ENCODE measurements around the gene HDAC9. TPM values are rescaled to one million over a fixed set of nuclear protein-coding genes. Genes with fewer than 3 reads are reported as not detected.

The HDAC9 gene
- total RNA-seq, 2 experiments from 2014 or later: 0.14 to 0.72 TPM

DNA sequence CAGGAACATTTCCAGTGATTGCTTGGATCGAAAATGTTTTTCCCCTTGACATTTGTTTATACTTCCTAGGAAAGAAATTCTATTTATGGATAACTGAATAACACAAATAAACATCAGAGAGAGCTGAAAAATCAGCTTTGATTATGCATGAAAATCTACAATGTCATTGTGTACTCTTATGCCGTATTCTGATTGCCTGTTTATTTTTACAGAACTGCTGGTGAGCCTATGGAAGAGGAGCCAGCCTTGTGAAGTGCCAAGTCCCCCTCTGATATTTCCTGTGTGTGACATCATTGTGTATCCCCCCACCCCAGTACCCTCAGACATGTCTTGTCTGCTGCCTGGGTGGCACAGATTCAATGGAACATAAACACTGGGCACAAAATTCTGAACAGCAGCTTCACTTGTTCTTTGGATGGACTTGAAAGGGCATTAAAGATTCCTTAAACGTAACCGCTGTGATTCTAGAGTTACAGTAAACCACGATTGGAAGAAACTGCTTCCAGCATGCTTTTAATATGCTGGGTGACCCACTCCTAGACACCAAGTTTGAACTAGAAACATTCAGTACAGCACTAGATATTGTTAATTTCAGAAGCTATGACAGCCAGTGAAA, 500.4 kb downstream of the HDAC9 start:
- no peaks in the 10 kb centered on the region for H3K27me3 Mint-ChIP-seq
- no peaks in the 10 kb centered on the region for H3K4me1 Mint-ChIP-seq
- H3K27ac Mint-ChIP-seq: no peak overlapping the region
- DNase-seq: no peak
- H3K9me3 Mint-ChIP-seq: peaks cover 1% of the 10 kb centered on the region
- no peak overlapping the region for H3K4me3 Mint-ChIP-seq
- H3K36me3 Mint-ChIP-seq: no peaks in the 10 kb centered on the region

DNA sequence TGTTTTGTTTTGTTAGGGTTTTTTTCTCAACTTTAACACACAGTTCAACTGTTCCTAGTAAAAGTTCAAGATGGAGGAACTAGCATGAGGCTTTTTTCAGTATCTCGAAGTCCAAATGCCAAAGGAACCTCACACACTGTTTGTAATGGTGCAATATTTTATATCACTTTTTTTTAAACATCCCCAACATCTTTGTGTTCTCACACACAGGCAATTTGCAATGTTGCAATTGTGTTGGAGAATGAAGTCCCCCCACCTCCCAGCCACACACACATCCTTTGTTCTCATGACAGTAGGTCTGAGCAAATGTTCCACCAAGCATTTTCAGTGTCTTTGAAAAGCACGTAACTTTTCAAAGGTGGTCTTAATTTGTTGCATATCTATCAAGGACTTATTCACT, 501.0 kb downstream of the HDAC9 start:
- H3K27ac Mint-ChIP-seq: no peak overlapping the region
- H3K27me3 Mint-ChIP-seq: no peaks in the 10 kb centered on the region
- no peak overlapping the region for H3K4me3 Mint-ChIP-seq
- no peaks in the 10 kb centered on the region for H3K4me1 Mint-ChIP-seq
- H3K36me3 Mint-ChIP-seq: no peaks in the 10 kb centered on the region
- no peak for DNase-seq
- H3K9me3 Mint-ChIP-seq: no peaks in the 10 kb centered on the region

DNA sequence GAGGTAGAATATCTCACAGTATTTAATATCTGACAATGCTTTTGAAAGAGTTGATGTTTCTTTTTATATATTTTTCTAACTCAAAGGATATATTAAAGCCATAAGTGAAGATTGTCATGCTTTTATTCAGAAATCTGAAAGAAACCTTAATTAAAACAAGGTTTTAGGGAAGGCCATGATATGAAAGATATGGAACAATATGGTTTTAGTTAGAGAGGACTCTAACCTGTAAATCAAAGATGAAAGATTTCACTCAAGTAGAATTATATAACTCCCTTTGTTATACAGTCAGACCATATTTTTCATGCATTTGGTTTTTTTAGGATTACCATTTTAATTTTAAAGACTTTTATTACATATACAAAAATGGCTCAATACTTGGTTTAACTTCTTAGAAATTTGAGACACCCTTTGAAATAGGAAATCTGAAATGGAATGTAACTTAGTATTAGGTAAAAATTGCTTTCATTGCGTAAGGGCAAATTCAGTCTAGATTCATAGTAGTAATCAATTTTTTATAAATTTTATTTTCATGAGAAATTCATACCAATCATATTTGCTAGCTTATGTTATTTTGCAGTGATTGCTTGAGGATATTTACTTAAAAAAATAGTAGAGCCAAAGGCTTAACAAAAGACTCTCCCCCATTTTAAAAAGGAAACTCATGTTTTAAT, 502.1 kb downstream of the HDAC9 start:
- Mint-ChIP-seq H3K9me3 (no peaks in the 10 kb centered on the region), H3K4me3 (no peak overlapping the region), H3K27me3 (no peaks in the 10 kb centered on the region), H3K4me1 (no peaks in the 10 kb centered on the region), H3K36me3 (no peaks in the 10 kb centered on the region), H3K27ac (no peak overlapping the region)
- DNase-seq: no peak

DNA sequence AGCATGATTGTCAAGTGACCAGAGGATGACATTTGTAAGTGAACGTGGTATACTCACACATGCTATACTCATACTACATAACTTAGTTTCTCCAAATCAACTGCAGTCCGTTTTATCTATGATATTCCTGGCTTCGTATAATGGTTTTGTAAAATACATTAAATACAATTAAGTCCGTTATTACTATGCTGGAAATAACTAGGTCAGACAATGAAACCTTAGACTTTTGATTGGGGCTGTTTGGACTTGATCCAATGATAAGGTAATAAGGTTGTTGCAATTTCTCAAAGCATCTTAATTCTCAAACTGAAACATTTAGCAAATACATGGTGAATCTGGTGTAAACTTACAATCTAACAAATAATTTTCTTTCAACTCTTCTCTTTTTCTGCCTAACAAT, 504.9 kb downstream of the HDAC9 start:
- Mint-ChIP-seq H3K9me3 (peaks cover 1% of the 10 kb centered on the region), H3K4me3 (no peak overlapping the region), H3K4me1 (no peaks in the 10 kb centered on the region), H3K36me3 (no peaks in the 10 kb centered on the region), H3K27ac (no peak overlapping the region), H3K27me3 (no peaks in the 10 kb centered on the region)
- no peak for DNase-seq

DNA sequence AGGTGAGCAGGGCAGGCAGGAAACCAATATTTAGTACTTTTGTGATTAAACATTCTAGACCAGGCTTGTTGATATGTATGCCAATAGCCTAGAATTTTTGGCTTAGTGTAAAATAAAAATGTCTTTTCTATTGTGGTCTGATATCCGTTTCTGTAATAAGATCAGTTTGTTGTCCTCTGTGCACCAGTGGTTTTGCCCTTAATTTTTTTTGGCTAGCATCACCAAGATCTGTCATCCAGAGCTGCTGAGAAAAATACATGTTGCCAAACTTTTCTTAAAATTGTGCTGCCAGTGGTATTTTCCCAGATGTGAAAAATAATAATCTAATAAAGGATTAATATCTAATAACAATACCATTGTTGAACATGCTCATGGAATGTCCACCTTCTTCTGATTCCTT, 506.3 kb downstream of the HDAC9 start:
- DNase-seq: no peak
- Mint-ChIP-seq H3K4me3 (no peak overlapping the region), H3K9me3 (peaks cover 1% of the 10 kb centered on the region), H3K27ac (no peak overlapping the region), H3K4me1 (no peaks in the 10 kb centered on the region), H3K27me3 (no peaks in the 10 kb centered on the region), H3K36me3 (no peaks in the 10 kb centered on the region)

DNA sequence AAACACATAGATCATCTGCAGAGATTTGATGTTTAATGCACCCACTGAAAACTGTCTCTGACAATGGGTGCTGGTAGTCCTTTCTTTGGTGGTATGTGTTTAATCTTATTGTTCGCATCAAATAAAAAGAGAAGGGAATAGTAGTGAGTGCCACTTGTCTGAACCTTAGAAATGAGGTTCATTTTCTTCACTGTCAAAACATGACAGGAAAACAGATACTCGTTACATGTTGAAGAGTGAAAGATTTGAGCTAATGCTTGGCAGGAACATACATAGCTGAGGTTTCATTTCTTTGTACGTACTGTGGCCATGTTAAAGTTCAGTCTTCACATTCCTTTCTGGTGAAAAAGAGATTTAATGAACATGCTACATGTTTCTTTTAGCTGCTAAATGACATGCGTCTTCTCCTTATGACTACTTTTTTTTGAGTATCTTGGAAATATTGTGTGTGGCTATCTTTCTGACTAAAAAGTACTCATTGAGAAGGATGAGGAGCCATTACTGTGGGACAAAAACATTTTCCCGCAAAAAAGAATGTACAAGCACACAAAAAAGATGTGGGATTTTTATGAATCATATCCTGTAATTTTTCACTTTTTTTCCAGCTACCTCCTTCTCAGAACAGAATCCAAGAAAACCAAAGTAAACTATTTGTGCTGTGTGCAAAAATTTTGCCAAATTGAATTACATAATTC, 513.8 kb downstream of the HDAC9 start:
- no peaks in the 10 kb centered on the region for H3K27me3 Mint-ChIP-seq
- H3K9me3 Mint-ChIP-seq: peaks cover 3% of the 10 kb centered on the region
- H3K4me3 Mint-ChIP-seq: no peak overlapping the region
- H3K36me3 Mint-ChIP-seq: no peaks in the 10 kb centered on the region
- H3K4me1 Mint-ChIP-seq: no peaks in the 10 kb centered on the region
- no peak overlapping the region for H3K27ac Mint-ChIP-seq
- no peak for DNase-seq

DNA sequence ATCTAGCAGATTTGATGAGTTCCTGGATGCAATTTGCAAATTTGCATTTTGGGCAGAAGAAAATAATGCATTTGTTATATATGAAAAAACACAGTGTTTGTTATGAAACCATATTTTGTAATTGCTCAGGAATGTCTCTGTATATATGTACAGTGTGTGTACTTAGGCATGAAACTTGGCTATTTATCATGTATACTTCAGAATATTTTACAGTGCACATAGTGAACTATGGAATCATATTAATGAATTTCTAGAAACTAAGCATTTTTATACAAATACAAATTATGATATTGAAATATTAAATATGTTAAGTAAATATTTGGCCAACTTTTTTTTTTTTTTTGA, 514.4 kb downstream of the HDAC9 start:
- no peaks in the 10 kb centered on the region for H3K36me3 Mint-ChIP-seq
- H3K27me3 Mint-ChIP-seq: no peaks in the 10 kb centered on the region
- no peak overlapping the region for H3K27ac Mint-ChIP-seq
- H3K9me3 Mint-ChIP-seq: peaks cover 3% of the 10 kb centered on the region
- no peak overlapping the region for H3K4me3 Mint-ChIP-seq
- no peaks in the 10 kb centered on the region for H3K4me1 Mint-ChIP-seq
- DNase-seq: no peak

DNA sequence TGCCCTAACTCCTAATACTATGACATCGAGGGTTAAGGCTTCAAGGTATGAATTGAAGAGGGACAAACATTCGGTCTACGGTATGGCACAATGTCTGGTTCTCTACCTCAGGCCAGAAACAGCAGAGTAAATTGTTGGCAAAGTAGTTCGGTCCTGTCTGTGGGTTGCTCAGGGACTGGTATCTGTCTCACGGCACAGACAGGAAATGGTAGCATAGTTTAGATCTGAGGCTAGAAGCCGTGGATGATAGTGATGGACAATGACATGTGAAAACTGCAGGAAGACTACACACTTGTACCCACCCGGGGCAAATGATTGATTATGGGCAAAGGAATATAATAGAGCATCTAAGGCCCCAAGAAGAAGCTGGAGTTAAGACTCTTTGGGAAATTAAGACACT, 515.7 kb downstream of the HDAC9 start:
- no peak for DNase-seq
- Mint-ChIP-seq H3K4me3 (no peak overlapping the region), H3K27ac (no peak overlapping the region), H3K27me3 (no peaks in the 10 kb centered on the region), H3K4me1 (no peaks in the 10 kb centered on the region), H3K36me3 (no peaks in the 10 kb centered on the region), H3K9me3 (peaks cover 3% of the 10 kb centered on the region)

DNA sequence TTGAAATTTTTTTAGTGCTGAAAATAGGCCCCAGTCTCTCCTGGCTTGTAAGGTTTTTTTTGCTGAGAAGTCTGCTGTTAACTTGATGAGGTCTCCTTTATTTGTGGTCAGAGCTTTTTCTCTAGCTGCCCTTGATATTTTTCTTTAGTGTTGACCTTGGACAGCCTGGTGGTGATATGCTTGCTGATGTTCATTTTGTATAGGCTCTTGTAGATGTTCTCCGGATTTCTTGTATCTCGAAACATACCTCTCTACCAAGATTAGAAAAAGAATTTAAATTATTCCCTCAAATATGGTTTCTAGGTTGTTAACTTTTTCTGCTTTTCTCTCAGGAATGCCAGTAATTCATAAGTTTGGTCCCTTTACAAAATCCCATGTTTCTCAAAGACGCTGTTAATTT, 519.5 kb downstream of the HDAC9 start:
- no peak overlapping the region for H3K4me3 Mint-ChIP-seq
- no peak for DNase-seq
- peaks cover 8% of the 10 kb centered on the region for H3K9me3 Mint-ChIP-seq
- H3K4me1 Mint-ChIP-seq: no peaks in the 10 kb centered on the region
- H3K27ac Mint-ChIP-seq: no peak overlapping the region
- no peaks in the 10 kb centered on the region for H3K36me3 Mint-ChIP-seq
- H3K27me3 Mint-ChIP-seq: no peaks in the 10 kb centered on the region

DNA sequence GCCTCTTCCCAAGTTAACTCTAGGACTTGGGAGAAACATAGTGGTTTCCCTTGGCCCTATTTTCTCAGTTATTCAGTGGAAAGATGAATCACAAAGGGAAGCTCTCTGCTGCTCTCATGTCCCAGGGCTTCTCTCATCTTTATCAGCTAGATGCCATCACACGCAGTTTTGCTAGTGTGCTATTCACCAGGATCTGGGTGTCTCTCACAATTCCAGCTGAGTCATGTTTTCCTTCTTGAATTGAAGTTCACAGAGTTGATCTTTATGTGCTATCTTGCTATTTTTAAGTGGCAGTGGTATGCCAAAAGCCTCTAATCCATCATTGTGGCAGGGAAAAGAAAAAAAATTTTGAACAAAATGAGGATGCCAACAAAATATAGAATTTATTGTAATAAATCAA, 520.6 kb downstream of the HDAC9 start:
- no peak overlapping the region for H3K4me3 Mint-ChIP-seq
- no peaks in the 10 kb centered on the region for H3K4me1 Mint-ChIP-seq
- H3K36me3 Mint-ChIP-seq: no peaks in the 10 kb centered on the region
- no peaks in the 10 kb centered on the region for H3K27me3 Mint-ChIP-seq
- no peak overlapping the region for H3K27ac Mint-ChIP-seq
- DNase-seq: no peak
- peaks cover 8% of the 10 kb centered on the region for H3K9me3 Mint-ChIP-seq

DNA sequence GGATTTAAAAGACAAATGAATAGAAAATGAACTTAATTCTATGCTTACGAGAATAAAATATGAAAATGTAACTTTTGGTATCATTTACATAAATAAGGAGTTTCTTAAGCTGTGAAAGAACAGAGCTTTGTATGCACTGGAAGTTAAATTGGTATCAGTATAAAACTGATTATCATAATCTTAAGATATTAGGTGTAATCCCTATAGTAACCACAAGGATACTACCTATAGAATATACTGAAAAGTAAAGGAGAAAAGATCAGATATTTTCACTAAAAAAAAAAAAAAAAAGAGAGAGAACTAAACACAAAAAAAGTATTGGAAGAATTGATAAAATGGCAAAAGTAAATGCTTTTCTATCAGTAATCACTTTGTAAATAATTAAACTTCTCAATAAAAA, 521.8 kb downstream of the HDAC9 start:
- peaks cover 8% of the 10 kb centered on the region for H3K9me3 Mint-ChIP-seq
- DNase-seq: no peak
- H3K27ac Mint-ChIP-seq: no peak overlapping the region
- no peaks in the 10 kb centered on the region for H3K36me3 Mint-ChIP-seq
- H3K4me1 Mint-ChIP-seq: no peaks in the 10 kb centered on the region
- H3K4me3 Mint-ChIP-seq: no peak overlapping the region
- no peaks in the 10 kb centered on the region for H3K27me3 Mint-ChIP-seq

DNA sequence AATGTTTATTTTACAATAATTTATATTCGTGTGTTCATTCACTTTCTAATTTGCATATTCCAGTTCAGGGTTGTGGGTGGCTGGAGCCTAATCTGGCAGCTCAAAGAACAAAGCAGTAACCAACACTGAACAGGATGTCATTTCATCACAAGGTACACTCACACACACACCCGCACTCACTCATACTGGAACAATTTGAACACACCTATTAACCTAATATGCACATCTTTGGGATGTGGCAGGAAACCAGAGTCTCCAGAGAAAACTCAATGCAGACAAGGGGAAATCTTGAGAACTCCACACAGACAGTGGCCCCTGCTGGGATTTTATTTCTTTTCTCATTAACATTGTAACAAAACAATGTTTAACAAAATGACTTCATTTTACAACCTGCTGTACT, 524.5 kb downstream of the HDAC9 start:
- Mint-ChIP-seq H3K4me3 (no peak overlapping the region), H3K27ac (no peak overlapping the region), H3K4me1 (no peaks in the 10 kb centered on the region), H3K9me3 (peaks cover 8% of the 10 kb centered on the region), H3K36me3 (no peaks in the 10 kb centered on the region), H3K27me3 (no peaks in the 10 kb centered on the region)
- no peak for DNase-seq

DNA sequence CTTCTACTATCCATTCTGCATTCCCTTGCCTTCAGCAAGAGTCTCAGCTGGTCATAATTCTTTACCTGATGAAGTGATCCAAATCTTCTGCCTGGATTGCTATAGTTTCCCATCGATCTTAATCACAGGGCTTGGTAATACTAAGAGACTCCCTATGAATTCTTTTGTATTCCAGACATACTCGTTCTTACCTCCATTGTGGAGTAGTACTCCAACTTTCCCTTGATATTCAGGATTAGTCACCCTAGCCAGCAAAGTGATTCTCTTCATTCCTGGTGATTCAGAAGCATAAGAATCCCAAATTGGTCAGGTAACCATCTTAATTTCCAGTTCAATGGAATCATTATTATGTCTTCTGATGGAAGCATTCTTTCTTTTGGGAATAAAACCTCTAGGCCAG, 525.2 kb downstream of the HDAC9 start:
- H3K4me3 Mint-ChIP-seq: no peak overlapping the region
- DNase-seq: no peak
- no peaks in the 10 kb centered on the region for H3K4me1 Mint-ChIP-seq

DNA sequence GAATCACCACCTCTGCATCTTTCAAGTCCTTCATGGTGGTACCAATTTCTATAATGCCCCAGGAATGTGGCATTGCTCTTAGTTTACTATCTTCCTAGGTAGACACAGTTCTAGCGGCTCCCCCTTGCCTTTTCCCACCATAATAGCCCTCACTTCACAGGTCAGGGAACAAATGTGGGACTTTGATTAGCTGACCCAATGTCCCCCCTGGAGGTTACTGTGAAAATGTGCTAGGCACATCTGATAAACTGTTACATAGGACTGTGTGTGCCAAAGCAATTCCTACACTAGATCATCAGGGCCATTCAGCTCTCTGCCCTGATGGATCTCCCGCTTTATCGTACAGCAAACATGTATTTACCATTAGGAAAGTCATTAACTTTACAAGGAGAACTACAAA, 527.9 kb downstream of the HDAC9 start:
- H3K9me3 Mint-ChIP-seq: peaks cover 2% of the 10 kb centered on the region
- H3K4me1 Mint-ChIP-seq: no peaks in the 10 kb centered on the region
- no peaks in the 10 kb centered on the region for H3K36me3 Mint-ChIP-seq
- no peak for DNase-seq
- no peaks in the 10 kb centered on the region for H3K27me3 Mint-ChIP-seq
- no peak overlapping the region for H3K4me3 Mint-ChIP-seq
- H3K27ac Mint-ChIP-seq: no peak overlapping the region

More for the DNA sequence above, 525.2 kb downstream of the HDAC9 start:
- H3K27me3 Mint-ChIP-seq: no peaks in the 10 kb centered on the region
- no peaks in the 10 kb centered on the region for H3K36me3 Mint-ChIP-seq
- peaks cover 8% of the 10 kb centered on the region for H3K9me3 Mint-ChIP-seq
- H3K27ac Mint-ChIP-seq: no peak overlapping the region

DNA sequence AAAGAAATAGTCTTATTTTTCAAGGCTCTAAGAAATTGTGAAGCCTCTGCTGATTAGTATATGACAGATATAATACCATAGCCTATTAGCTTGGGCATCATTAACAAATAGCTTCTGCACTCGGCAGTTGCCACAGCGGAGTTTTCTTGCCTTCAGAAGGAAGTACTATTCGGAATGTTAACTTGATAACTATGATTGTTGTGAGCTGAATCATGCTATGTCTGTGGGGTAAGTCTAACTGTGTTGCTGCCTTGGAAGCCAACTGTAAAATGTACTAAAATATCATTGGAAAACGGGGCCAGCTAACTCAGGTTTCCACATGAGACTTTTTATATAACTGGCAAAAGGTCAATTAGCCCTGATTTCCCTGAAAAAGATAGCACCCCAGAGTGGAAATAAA, 528.7 kb downstream of the HDAC9 start:
- Mint-ChIP-seq H3K4me3 (no peak overlapping the region), H3K27me3 (no peaks in the 10 kb centered on the region), H3K27ac (no peak overlapping the region), H3K4me1 (no peaks in the 10 kb centered on the region), H3K9me3 (peaks cover 2% of the 10 kb centered on the region), H3K36me3 (no peaks in the 10 kb centered on the region)
- no peak for DNase-seq

DNA sequence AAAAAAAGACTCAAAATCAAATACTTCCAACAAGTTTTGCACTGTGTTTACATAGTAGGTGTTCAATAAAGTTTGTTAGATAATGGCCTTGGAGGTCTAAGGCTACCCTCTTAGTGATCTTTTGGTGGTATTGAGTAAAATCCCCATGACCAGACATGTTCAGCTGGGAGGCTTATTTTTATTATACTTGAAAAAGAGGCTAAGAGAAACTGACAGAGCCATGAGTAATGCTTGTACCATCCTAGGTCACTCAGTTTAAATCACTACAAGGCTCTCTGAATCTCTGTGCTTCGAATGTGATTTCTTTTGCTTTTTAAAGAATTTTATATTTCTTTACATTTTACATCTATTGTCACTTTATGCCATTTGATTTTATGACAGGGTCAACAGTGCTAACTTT, 531.3 kb downstream of the HDAC9 start:
- DNase-seq: no peak
- peaks cover 2% of the 10 kb centered on the region for H3K9me3 Mint-ChIP-seq
- no peaks in the 10 kb centered on the region for H3K27me3 Mint-ChIP-seq
- no peaks in the 10 kb centered on the region for H3K4me1 Mint-ChIP-seq
- H3K36me3 Mint-ChIP-seq: no peaks in the 10 kb centered on the region
- no peak overlapping the region for H3K4me3 Mint-ChIP-seq
- no peak overlapping the region for H3K27ac Mint-ChIP-seq
